Measurements from ENCODE around the gene ACSL5. TPM values are rescaled to one million over a fixed set of nuclear protein-coding genes. Genes with fewer than 3 reads are reported as not detected.

ACSL5 gene
- total RNA-seq = under 1 TPM; under 0.01 to 0.33 TPM

GRCh38 chr10:112373912-112374338, at the start of gene ACSL5:
Gene ACSL5, plus strand, starts transcription at chr10:112374116. Its CDS starts 20,831 bp downstream, at chr10:112394947.

GRCh38 chr10:112446855-112447619, 73.1 kb downstream of the ACSL5 start, which contains the start of the genes VTI1A and ZDHHC6:
Gene VTI1A, plus strand, starts transcription at chr10:112447215. Its CDS starts 159 bp downstream, at chr10:112447374.
Gene ZDHHC6, minus strand, starts transcription at chr10:112446914. Its CDS starts 1,478 bp downstream, at chr10:112445436.

Other genes with a start within 250 kb of the ACSL5 start
- 1 to 10 TPM; 8.6 to 8.7 TPM for gene GPAM, start 190.4 kb upstream of the ACSL5 start, total RNA-seq
- not detected for gene TECTB, start 90.7 kb upstream of the ACSL5 start, total RNA-seq
- 10 to 100 TPM; 16.9 to 31.3 TPM for gene ZDHHC6, start 72.8 kb downstream of the ACSL5 start, total RNA-seq
- gene VTI1A, start 73.1 kb downstream of the ACSL5 start, total RNA-seq = 10 to 100 TPM; 27.5 to 34.0 TPM

Data from melanocyte of skin (primary cell).